ENCODE measurements around the gene LZTS2. TPM values are rescaled to one million over a fixed set of nuclear protein-coding genes. Genes with fewer than 3 reads are reported as not detected.

LZTS2 gene
- total and polyA plus RNA-seq, 10 of the 15 experiments (the other 5 are each of a cell fraction or from before 2014, with no cell fraction given), result 0.08 to 13.4 (median 7.2) TPM

GRCh38 chr10:100998991-100999741, 442 bp upstream of the LZTS2 start (continued):
- TF ChIP-seq, protein P1, sequence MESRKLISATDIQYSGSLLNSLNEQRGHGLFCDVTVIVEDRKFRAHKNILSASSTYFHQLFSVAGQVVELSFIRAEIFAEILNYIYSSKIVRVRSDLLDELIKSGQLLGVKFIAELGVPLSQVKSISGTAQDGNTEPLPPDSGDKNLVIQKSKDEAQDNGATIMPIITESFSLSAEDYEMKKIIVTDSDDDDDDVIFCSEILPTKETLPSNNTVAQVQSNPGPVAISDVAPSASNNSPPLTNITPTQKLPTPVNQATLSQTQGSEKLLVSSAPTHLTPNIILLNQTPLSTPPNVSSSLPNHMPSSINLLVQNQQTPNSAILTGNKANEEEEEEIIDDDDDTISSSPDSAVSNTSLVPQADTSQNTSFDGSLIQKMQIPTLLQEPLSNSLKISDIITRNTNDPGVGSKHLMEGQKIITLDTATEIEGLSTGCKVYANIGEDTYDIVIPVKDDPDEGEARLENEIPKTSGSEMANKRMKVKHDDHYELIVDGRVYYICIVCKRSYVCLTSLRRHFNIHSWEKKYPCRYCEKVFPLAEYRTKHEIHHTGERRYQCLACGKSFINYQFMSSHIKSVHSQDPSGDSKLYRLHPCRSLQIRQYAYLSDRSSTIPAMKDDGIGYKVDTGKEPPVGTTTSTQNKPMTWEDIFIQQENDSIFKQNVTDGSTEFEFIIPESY (IDR thresholded peaks at IDR 0.05), result no peak
- no peak for TF ChIP-seq NRF1 (conservative IDR thresholded peaks at IDR 0.05; ENCODE audit: low read depth, low read length)
- TF ChIP-seq, protein P2, sequence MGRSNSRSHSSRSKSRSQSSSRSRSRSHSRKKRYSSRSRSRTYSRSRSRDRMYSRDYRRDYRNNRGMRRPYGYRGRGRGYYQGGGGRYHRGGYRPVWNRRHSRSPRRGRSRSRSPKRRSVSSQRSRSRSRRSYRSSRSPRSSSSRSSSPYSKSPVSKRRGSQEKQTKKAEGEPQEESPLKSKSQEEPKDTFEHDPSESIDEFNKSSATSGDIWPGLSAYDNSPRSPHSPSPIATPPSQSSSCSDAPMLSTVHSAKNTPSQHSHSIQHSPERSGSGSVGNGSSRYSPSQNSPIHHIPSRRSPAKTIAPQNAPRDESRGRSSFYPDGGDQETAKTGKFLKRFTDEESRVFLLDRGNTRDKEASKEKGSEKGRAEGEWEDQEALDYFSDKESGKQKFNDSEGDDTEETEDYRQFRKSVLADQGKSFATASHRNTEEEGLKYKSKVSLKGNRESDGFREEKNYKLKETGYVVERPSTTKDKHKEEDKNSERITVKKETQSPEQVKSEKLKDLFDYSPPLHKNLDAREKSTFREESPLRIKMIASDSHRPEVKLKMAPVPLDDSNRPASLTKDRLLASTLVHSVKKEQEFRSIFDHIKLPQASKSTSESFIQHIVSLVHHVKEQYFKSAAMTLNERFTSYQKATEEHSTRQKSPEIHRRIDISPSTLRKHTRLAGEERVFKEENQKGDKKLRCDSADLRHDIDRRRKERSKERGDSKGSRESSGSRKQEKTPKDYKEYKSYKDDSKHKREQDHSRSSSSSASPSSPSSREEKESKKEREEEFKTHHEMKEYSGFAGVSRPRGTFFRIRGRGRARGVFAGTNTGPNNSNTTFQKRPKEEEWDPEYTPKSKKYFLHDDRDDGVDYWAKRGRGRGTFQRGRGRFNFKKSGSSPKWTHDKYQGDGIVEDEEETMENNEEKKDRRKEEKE (IDR thresholded peaks at IDR 0.05), result no peak
- TF ChIP-seq HDAC2 (IDR thresholded peaks at IDR 0.05), result no peak
- no peak for TF ChIP-seq USF1 (IDR thresholded peaks at IDR 0.05; ENCODE audit: borderline replicate concordance, extremely low read length, insufficient read depth, low read depth, low read length)
- TF ChIP-seq, protein P3, sequence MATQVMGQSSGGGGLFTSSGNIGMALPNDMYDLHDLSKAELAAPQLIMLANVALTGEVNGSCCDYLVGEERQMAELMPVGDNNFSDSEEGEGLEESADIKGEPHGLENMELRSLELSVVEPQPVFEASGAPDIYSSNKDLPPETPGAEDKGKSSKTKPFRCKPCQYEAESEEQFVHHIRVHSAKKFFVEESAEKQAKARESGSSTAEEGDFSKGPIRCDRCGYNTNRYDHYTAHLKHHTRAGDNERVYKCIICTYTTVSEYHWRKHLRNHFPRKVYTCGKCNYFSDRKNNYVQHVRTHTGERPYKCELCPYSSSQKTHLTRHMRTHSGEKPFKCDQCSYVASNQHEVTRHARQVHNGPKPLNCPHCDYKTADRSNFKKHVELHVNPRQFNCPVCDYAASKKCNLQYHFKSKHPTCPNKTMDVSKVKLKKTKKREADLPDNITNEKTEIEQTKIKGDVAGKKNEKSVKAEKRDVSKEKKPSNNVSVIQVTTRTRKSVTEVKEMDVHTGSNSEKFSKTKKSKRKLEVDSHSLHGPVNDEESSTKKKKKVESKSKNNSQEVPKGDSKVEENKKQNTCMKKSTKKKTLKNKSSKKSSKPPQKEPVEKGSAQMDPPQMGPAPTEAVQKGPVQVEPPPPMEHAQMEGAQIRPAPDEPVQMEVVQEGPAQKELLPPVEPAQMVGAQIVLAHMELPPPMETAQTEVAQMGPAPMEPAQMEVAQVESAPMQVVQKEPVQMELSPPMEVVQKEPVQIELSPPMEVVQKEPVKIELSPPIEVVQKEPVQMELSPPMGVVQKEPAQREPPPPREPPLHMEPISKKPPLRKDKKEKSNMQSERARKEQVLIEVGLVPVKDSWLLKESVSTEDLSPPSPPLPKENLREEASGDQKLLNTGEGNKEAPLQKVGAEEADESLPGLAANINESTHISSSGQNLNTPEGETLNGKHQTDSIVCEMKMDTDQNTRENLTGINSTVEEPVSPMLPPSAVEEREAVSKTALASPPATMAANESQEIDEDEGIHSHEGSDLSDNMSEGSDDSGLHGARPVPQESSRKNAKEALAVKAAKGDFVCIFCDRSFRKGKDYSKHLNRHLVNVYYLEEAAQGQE (IDR thresholded peaks at IDR 0.05; ENCODE audit: low read depth, low read length), result no peak
- TF ChIP-seq HSF1 (IDR thresholded peaks at IDR 0.05; ENCODE audit: low read depth, low read length), result no peak
- no peak for TF ChIP-seq STAT3 (IDR thresholded peaks at IDR 0.05; ENCODE audit: low read depth, low read length)
- no peak; the same call in 1 of the 2 replicates for TF ChIP-seq CHD2 (IDR thresholded peaks at IDR 0.05; ENCODE audit: borderline replicate concordance, low read depth, low read length)
- peak; percentile 79; the same call in 1 of the 2 replicates for TF ChIP-seq POLR2AphosphoS2 (IDR thresholded peaks at IDR 0.05; ENCODE audit: low read depth, low read length)
- peak; percentile 53; the same call in 1 of the 2 replicates for TF ChIP-seq SIN3A (IDR thresholded peaks at IDR 0.05; ENCODE audit: low read depth, low read length)
- TF ChIP-seq MEF2B (IDR thresholded peaks at IDR 0.05; ENCODE audit: partially characterized antibody, poor library complexity, severe bottlenecking), result no peak
- TF ChIP-seq SPI1 (IDR thresholded peaks at IDR 0.05; ENCODE audit: borderline replicate concordance, insufficient read depth, low read depth, low read length), result no peak
- TF ChIP-seq SUPT20H (IDR thresholded peaks at IDR 0.05; ENCODE audit: borderline replicate concordance, control insufficient read depth, low read depth, low read length), result no peak
- no peak for TF ChIP-seq CREM (IDR thresholded peaks at IDR 0.05; ENCODE audit: low read depth)
- no peak for TF ChIP-seq IRF3 (IDR thresholded peaks at IDR 0.05)
